SK-N-MC (cell line): ENCODE measurements around the gene VWA5A.

Experiments used
- DNase-seq: peaks from one replicate; pipeline ENCODE4 v3.0.0-alpha.2; 2011; ENCODE audit warnings: low read depth, low spot score
- H3K27ac ChIP-seq: fragments of 200-600 bp; sonication (generic); 2 replicates; pipeline ENCODE4 v1.5.1; 2016; ENCODE audit warnings: mixed run types
- H3K36me3 ChIP-seq: fragments of 200-600 bp; sonication (generic); 2 replicates; pipeline ENCODE4 v1.6.1; 2017; ENCODE audit warnings: antibody characterized with exemption, low read length, mixed read lengths; ENCODE audit not compliant: insufficient read depth
- H3K4me3 ChIP-seq: fragments of 200-600 bp; sonication (generic); 2 replicates; pipeline ENCODE4 v1.5.1; 2016
- H3K9ac ChIP-seq: fragments of 200-600 bp; sonication (generic); 2 replicates; pipeline ENCODE4 v1.8.0; 2017; ENCODE audit warnings: mixed run types, mixed read lengths; ENCODE audit not compliant: insufficient read length
- H3K9me3 ChIP-seq: fragments of 200-600 bp; sonication (generic); 2 replicates; pipeline ENCODE4 v1.6.1; 2017; ENCODE audit warnings: low read depth, mild to moderate bottlenecking, antibody characterized with exemption, low read length, moderate library complexity, mixed read lengths
- EZH2 ChIP-seq: fragments of 200-600 bp; sonication (generic); IDR thresholded peaks from one replicate; pipeline ENCODE4 v1.6.1; 2017; ENCODE audit warnings: antibody characterized with exemption
- FOXP2 ChIP-seq: optimal IDR thresholded peaks from 2 replicates; pipeline ENCODE3; 2011; ENCODE audit warnings: mild to moderate bottlenecking, moderate library complexity; ENCODE audit not compliant: insufficient read depth; ENCODE audit errors: extremely low read length, control extremely low read depth
- POLR2AphosphoS5 ChIP-seq: IDR thresholded peaks from 2 replicates; pipeline ENCODE4 v1.6.1; 2012; ENCODE audit warnings: mild to moderate bottlenecking, low read depth, low read length, borderline replicate concordance

VWA5A gene

DNA sequence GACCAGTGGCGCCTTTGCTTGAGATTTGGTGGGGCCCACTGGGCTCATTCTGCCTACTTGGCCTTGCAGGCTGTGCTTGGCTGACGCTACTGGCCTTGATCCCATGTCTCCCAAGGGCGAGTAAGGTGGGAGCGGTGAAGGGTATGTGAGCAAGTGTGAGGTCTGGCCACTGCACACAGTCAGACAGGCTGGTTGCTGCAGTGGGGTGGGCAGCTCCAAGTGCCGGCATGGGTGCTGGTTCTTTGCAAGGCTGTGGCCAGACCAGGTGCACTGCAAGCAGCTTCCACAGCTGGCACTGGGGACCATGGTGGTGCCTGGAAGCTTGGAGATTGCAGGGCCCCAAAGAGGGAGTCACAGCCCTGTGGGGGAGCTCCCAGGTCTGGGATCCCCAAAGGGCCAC is 40.7 kb upstream of the VWA5A start:
- DNase-seq: no peak
- TF ChIP-seq FOXP2: no peak
- TF ChIP-seq POLR2AphosphoS5: no peak
- TF ChIP-seq EZH2: no peak
- H3K27ac ChIP-seq: no peak overlapping the region
- no peaks in the 10 kb centered on the region for H3K9me3 ChIP-seq
- no peak overlapping the region for H3K4me3 ChIP-seq
- no peaks in the 10 kb centered on the region for H3K36me3 ChIP-seq
- no peak overlapping the region for H3K9ac ChIP-seq

DNA sequence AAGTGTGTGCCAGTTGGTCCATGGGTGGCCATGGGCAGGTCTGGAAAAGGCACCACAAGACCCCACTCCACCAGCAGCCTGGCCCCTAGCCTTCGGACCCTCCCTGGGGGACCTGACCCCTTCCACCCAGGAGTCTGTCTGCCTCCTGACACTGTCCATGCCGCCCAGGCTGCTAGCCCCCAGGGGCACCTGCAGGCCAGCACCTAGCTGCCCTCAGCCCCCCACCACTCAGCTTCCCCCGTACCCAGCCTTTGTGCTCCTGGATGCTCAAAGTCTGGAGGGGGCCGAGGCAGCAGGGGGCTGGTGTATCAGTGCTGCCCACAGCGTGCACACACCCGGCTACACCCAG is 39.8 kb upstream of the VWA5A start:
- Histone ChIP-seq H3K9ac (no peak overlapping the region), H3K36me3 (no peaks in the 10 kb centered on the region), H3K27ac (no peak overlapping the region), H3K4me3 (no peak overlapping the region), H3K9me3 (no peaks in the 10 kb centered on the region)
- no peak for DNase-seq
- TF ChIP-seq EZH2 (no peak), FOXP2 (no peak), POLR2AphosphoS5 (no peak)

DNA sequence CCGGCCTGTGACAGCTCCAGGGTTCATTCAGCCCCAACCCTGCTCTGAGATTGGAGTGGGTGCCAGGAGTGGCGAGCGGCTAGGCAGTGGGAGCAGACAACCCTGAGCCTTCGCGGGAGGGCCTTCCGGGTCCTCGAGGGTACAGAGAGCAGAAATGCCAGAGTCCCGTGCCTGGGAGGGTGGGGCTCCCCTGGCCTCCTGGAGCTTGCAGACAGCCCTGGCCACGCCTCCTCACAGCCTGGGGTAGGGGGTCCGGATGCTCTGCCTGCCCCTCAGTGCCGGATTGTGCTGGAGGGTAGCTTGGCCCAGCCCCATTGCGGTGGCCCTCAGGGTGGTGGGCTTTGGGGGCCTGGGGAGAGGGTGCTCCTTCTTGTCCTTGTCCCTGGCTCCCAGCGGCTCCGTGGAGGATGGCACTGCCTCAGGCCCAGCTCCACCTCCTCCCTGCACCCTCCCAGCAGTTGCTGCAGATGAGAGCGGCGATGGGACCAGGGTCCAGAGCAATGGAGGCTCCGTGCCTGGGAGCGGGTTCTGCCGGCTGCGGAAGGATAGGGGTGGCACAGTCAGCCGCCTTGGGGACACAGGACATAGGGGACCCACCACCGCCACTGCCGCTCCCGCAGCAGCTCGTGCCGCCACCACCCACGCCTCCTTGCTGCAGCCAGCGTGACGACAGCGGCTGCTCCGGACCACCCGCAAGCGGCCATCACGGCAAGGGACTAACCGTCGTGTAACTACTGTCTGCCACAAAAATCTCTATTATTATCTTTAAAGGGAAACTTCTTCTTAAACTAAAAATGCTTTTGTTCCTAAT is 39.2 kb upstream of the VWA5A start:
- Histone ChIP-seq H3K4me3 (no peak overlapping the region), H3K9me3 (no peaks in the 10 kb centered on the region), H3K36me3 (no peaks in the 10 kb centered on the region), H3K27ac (no peak overlapping the region), H3K9ac (no peak overlapping the region)
- TF ChIP-seq EZH2 (no peak), POLR2AphosphoS5 (no peak), FOXP2 (no peak)
- DNase-seq: no peak

DNA sequence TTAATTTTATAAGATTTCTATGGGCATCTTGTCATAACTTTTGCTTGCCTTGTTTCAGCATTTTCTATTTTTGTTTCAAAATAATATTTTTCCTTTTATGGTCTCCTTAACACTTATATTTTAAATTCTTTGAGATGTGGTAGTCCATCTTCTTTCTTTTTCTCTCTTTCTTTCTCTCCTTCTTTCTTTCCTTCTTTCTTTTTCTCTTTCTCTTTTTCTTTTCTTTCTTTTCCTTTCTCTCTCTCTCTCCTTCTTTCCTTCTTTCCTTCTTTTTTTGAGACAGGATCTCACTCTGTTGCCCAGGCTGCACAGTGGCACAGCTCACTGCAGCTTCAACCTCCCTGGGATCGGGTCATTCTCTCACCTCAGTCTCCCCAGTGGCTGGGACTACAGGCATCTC is 38.0 kb upstream of the VWA5A start:
- Histone ChIP-seq H3K9me3 (no peaks in the 10 kb centered on the region), H3K36me3 (no peaks in the 10 kb centered on the region), H3K27ac (no peak overlapping the region), H3K4me3 (no peak overlapping the region), H3K9ac (no peak overlapping the region)
- DNase-seq: no peak
- TF ChIP-seq EZH2 (no peak), FOXP2 (no peak), POLR2AphosphoS5 (no peak)

DNA sequence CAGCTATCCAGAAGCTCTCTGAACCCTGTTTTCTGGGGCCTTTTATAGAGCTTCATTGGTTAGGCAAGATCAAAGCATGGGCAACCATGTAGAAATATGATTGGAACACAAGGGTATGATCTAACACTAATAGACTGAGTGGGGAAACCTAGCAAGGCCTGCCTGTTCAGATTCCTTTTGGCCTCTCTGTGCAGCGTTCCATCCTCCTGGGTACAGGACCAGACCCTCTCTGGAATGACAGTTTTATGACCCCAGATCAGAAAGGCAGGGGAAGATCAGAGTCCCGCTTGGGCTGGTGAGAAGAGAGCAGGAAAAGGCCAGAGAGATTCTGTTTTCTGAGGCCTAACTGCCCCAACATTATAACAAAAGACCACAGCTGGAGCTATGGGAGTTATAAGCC is 36.7 kb upstream of the VWA5A start:
- no peaks in the 10 kb centered on the region for H3K36me3 ChIP-seq
- no peak for TF ChIP-seq POLR2AphosphoS5
- TF ChIP-seq EZH2: no peak
- DNase-seq: no peak
- H3K27ac ChIP-seq: no peak overlapping the region
- H3K9me3 ChIP-seq: no peaks in the 10 kb centered on the region
- H3K4me3 ChIP-seq: no peak overlapping the region
- H3K9ac ChIP-seq: no peak overlapping the region

DNA sequence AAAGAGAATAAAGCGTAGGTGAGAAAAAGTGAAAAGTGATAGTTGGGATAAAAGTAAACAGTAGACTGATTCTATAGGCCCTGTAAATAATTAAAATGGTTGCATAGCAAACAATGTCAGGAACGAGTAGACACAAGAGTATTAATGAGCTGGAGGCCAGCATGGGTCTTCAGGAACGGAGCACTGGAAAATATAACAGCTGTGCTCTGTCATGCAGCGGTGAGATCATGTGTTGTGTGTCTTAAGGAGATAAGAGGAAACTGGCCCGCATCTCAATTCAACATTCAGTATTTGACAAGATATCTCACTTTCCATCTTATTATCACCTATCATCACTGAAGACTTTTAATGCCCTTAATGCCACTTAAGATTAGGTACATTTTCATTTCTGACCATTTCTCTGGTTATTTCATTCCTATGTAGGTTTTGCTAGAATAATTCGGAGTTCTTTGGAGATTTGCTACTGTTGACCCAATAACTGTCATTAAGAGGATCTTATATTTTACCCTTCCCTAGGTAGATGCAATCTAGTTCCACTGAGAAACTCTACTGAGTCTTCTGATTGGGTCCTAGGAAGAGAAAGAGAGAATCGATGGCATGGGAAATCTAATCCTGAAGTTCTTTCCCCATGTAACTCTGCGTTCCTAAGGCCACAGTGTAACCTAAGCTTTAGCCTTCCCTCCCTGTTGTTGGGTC is 35.5 kb upstream of the VWA5A start:
- Histone ChIP-seq H3K36me3 (no peaks in the 10 kb centered on the region), H3K9ac (no peak overlapping the region), H3K27ac (no peak overlapping the region), H3K9me3 (no peaks in the 10 kb centered on the region), H3K4me3 (no peak overlapping the region)
- DNase-seq: no peak
- TF ChIP-seq POLR2AphosphoS5: no peak
- no peak for TF ChIP-seq FOXP2
- TF ChIP-seq EZH2: no peak

DNA sequence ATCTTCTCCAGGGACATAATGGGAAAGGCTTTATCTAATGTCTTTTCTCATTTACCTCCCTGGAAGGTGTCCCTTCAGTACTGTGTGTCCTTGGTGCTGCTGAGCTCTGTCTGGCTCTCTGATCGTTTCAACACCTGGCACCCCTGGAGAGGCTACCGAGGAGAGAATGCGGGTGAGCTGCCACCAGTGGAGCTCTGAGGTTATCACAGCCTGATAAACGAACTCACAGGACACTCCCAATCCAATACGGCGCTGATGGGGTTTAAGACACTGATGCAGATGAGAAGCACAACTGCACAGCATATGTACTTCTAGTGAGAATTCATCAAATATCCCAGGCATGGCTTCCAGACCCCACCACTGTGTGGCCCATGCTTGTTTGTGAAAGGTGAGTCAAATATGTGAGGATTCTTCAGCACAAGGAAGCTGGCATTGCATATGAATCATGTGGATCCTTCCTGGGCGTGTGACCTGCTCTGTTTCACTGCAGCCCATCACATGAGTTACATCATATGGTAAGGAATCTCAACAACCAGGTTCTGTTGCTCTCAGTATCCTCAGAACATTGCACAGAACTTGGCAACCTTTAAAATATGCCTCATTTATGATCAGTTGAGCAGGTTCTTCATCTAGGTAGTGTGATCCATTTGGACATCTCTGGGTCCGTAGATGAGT is 34.8 kb upstream of the VWA5A start:
- Histone ChIP-seq H3K9me3 (no peaks in the 10 kb centered on the region), H3K9ac (no peak overlapping the region), H3K27ac (no peak overlapping the region), H3K36me3 (no peaks in the 10 kb centered on the region), H3K4me3 (no peak overlapping the region)
- TF ChIP-seq FOXP2 (no peak), POLR2AphosphoS5 (no peak), EZH2 (no peak)
- DNase-seq: no peak

DNA sequence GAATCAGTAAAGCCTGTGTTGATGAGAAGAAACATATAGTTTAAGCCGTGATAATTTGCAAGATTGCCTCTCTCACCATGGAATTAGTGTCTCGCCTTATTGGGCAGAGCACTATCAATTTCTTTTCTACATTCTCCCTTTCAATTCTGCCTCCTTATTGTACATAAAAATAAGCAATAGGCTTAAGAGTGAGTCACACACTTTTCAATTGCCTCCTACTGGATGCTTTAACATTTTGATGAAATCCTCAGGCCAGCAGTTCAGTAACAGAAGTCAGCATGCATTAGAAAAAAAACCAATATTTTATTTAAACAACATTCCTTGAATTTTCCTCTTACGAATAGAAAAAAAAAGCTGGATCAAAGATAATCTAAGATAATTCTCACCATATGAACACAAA is 33.8 kb upstream of the VWA5A start:
- DNase-seq: no peak
- no peaks in the 10 kb centered on the region for H3K36me3 ChIP-seq
- no peak overlapping the region for H3K9ac ChIP-seq
- no peak overlapping the region for H3K27ac ChIP-seq
- no peak overlapping the region for H3K4me3 ChIP-seq
- H3K9me3 ChIP-seq: no peaks in the 10 kb centered on the region
- TF ChIP-seq POLR2AphosphoS5: no peak

DNA sequence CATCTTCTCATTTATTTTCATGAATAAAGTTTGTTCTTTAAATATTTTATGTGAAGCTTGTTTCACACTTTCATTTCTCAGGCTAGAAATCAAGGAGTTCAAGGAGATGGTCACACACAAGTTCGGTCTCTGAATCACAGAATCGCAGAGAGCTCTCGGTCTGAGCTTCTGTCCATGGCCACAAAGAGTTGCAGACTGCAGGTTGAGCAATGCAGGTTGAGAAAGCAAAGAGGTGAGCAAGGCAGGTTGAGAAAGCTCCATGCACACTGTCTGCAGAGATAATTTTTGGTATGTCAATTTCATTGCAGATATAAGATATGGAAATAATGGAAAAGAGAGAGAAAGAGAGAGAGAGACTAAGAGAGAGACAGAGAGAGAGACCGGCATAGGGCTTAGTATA is 32.9 kb upstream of the VWA5A start:
- Histone ChIP-seq H3K4me3 (no peak overlapping the region), H3K9ac (no peak overlapping the region), H3K27ac (no peak overlapping the region), H3K36me3 (no peaks in the 10 kb centered on the region), H3K9me3 (no peaks in the 10 kb centered on the region)
- DNase-seq: no peak
- TF ChIP-seq POLR2AphosphoS5 (no peak), EZH2 (no peak), FOXP2 (no peak)
